Measurements from ENCODE around the gene VPS29. TPM values are rescaled to one million over a fixed set of nuclear protein-coding genes. Genes with fewer than 3 reads are reported as not detected.
"Not testable (repeated sequence)": the region's sequence is repeated elsewhere in the genome, so short reads cannot be mapped to it uniquely, and the experiment has no call there.

Gene VPS29
- total and polyA plus RNA-seq, 9 of the 15 experiments (the other 6 are each of a cell fraction or from before 2014, with no cell fraction given): 85.8 to 638 (median 272) TPM

GRCh38 chr12:110545259-110545658, 43.3 kb upstream of the VPS29 start:
- H3K4me1 ChIP-seq (replicated peaks in 1 of 2; ENCODE audit: control insufficient read depth in 2 of 2, insufficient read depth in 2 of 2, low read length in 2 of 2); DNase-seq (ENCODE audit: extremely low read depth in 1 of 4, low spot score in 3 of 4); BruUV-seq (replicated peaks); H4K20me1 ChIP-seq (replicated peaks; ENCODE audit: control insufficient read depth, insufficient read depth, low read length); H2AFZ ChIP-seq (ENCODE audit: low read depth, low read length); H3K4me3 ChIP-seq; intact Hi-C loops (cut with micrococcal nuclease); CTCF ChIA-PET (ENCODE audit: low intra/inter-chr PET ratio); H3K27ac ChIP-seq (ENCODE audit: extremely low read depth, low read depth, low read length); POLR2A ChIA-PET; H3K9ac ChIP-seq (ENCODE audit: insufficient read depth in 1 of 2, low read depth in 2 of 2, low read length in 2 of 2); H3K9me1 ChIP-seq (ENCODE audit: control insufficient read depth, insufficient read depth, low read length); FAIRE-seq; H3K9me3 ChIP-seq (replicated peaks; ENCODE audit: control insufficient read depth, insufficient read depth, low read depth, low read length); H3K27me3 ChIP-seq (ENCODE audit: control insufficient read depth in 2 of 2, insufficient read depth in 2 of 2, low read length in 2 of 2); ATAC-seq; in situ Hi-C loops (cut with MboI); H3K4me2 ChIP-seq (ENCODE audit: insufficient read depth, low read length): not testable (repeated sequence)
- H3K79me2 ChIP-seq (ENCODE audit: control insufficient read depth, insufficient read depth, low read length): peaks cover 32% of the 10 kb centered on the region
- 94% methylated on average over 4 of the region's 4 CpGs for WGBS (ENCODE audit: insufficient coverage, low coverage, missing lambda C conversion rate)
- peaks cover 68% of the 10 kb centered on the region for H3K36me3 ChIP-seq (ENCODE audit: control insufficient read depth, insufficient read depth, low read length)

- Histone ChIP-seq H3K4me3 (no peak overlapping the region), H3K4me1 (replicated peaks in 1 of 2; ENCODE audit: control insufficient read depth in 2 of 2, insufficient read depth in 2 of 2, low read length in 2 of 2) (peaks cover 2 to 4% of the 10 kb centered on the region in 2 experiments; a peak in 2 of 5 replicates), H3K79me2 (ENCODE audit: control insufficient read depth, insufficient read depth, low read length) (peaks cover 25% of the 10 kb centered on the region), H3K36me3 (ENCODE audit: control insufficient read depth, insufficient read depth, low read length) (peaks cover 68% of the 10 kb centered on the region), H3K9ac (ENCODE audit: insufficient read depth in 1 of 2, low read depth in 2 of 2, low read length in 2 of 2) (peak overlapping the region in 1 of 2 experiments; percentile 73; a peak in 1 of 4 replicates), H3K9me1 (ENCODE audit: control insufficient read depth, insufficient read depth, low read length) (no peaks in the 10 kb centered on the region), H3K4me2 (ENCODE audit: insufficient read depth, low read length) (no peak overlapping the region), H3K27me3 (ENCODE audit: control insufficient read depth in 2 of 2, insufficient read depth in 2 of 2, low read length in 2 of 2) (no peaks in the 10 kb centered on the region), H4K20me1 (replicated peaks; ENCODE audit: control insufficient read depth, insufficient read depth, low read length) (no peaks in the 10 kb centered on the region), H3K27ac (ENCODE audit: extremely low read depth, low read depth, low read length) (no peak overlapping the region), H2AFZ (ENCODE audit: low read depth, low read length) (no peak overlapping the region), H3K9me3 (replicated peaks; ENCODE audit: control insufficient read depth, insufficient read depth, low read depth, low read length) (no peaks in the 10 kb centered on the region)
- in situ Hi-C loops (cut with MboI) (no loop called here), intact Hi-C loops (cut with micrococcal nuclease) (no loop called here)
- no peak for ATAC-seq
- ChIA-PET CTCF (ENCODE audit: low intra/inter-chr PET ratio) (no interaction called here), POLR2A (interaction anchor here (0.6 to 1.1 kb wide), 4 partner anchors 10 to 342 kb away, joined by 3 to 4 read pairs (median 4); no protein-coding TSS in a partner anchor)
- TF ChIP-seq SRSF3 (IDR thresholded peaks at IDR 0.05; ENCODE audit: insufficient read depth, low read length) (no peak), MITF (IDR thresholded peaks at IDR 0.05) (no peak), KLF13 (tag; IDR thresholded peaks at IDR 0.05; ENCODE audit: borderline replicate concordance, low read depth) (no peak), CHD1 (IDR thresholded peaks at IDR 0.05; ENCODE audit: low read length) (no peak), ZC3H11A (IDR thresholded peaks at IDR 0.05; ENCODE audit: low read depth, low read length) (no peak), KDM1A (IDR thresholded peaks at IDR 0.05) (no peak), HDAC1 (IDR thresholded peaks at IDR 0.05) (no peak), ZNF175 (CRISPR knock-in tag; IDR thresholded peaks at IDR 0.05; ENCODE audit: low read depth) (no peak), MCM3 (IDR thresholded peaks at IDR 0.05) (no peak), PTTG1 (tag; IDR thresholded peaks at IDR 0.05; ENCODE audit: low read depth) (no peak), HDAC3 (IDR thresholded peaks at IDR 0.05; ENCODE audit: borderline replicate concordance, partially characterized antibody) (no peak)
- no TSS peak for BruUV-seq (replicated peaks)
- DNase-seq (ENCODE audit: extremely low read depth in 1 of 4, low spot score in 3 of 4): no peak
- 99% methylated on average over 4 of the region's 4 CpGs for WGBS (ENCODE audit: insufficient coverage, low coverage, missing lambda C conversion rate)
- no peak for FAIRE-seq
Measured at GRCh38 chr12:110543965-110544364, 42.1 kb upstream of the VPS29 start.

Measured in K562 (cell line).